ENCODE measurements around the gene SATL1. TPM values are rescaled to one million over a fixed set of nuclear protein-coding genes. Genes with fewer than 3 reads are reported as not detected.
A peak's percentile ranks its signal among the peaks of the same experiment; 100 is the strongest.

Gene SATL1
- total and polyA plus RNA-seq, 2 experiments from 2014 or later, result not detected

DNA sequence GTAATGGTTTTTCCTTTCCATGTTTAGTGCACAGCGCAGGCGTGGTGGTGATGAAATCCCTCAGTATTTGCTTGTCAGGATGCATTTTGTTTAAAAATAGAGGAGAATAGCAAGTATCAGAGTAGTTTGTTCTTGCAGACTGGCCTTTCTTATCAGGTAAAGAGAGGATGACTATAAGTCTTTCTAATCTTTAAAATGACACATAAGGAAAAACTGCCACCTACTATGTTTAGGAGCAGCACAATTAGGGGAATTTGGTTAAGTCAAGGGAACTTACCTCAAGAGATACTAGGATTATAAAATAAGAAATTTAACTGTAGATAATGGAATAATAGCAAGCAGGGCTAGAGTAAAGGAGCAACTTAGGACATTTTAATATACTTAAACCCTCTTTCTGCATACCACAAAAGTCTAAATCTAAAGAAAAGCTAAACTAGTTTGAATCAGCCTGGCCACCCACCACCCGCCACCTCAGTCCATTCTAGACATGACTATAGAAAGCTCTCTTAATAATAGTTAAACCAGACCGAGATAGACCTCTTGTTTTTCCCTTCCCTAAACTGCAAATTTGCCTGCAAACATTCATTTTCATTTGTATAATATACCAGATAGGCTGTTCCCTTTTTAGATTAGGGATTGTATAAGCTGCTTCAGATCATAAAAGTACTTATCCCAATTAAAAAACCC lies 177.9 kb downstream of the SATL1 start:
- Histone ChIP-seq H3K79me2 (ENCODE audit: insufficient read depth) (no peaks in the 10 kb centered on the region), H3K27me3 (replicated peaks; ENCODE audit: insufficient read depth) (no peaks in the 10 kb centered on the region), H3K9me3 (ENCODE audit: low read depth) (no peaks in the 10 kb centered on the region), H3K4me1 (ENCODE audit: insufficient read depth) (no peaks in the 10 kb centered on the region), H3K4me2 (ENCODE audit: unreplicated experiment) (no peak overlapping the region), H3K27ac (no peak overlapping the region), H4K20me1 (ENCODE audit: insufficient read depth) (no peaks in the 10 kb centered on the region), H3K9me2 (ENCODE audit: insufficient read depth) (no peaks in the 10 kb centered on the region), H3K36me3 (ENCODE audit: low read depth) (no peaks in the 10 kb centered on the region), H2AFZ (no peak overlapping the region), H3K9ac (no peak overlapping the region), H3K4me3 (no peak overlapping the region), H3F3A (ENCODE audit: insufficient read depth) (no peaks in the 10 kb centered on the region)
- no peak for DNase-seq
- 98 to 100% methylated on average over 2 to 4 of the region's 4 CpGs for WGBS, 2 experiments (ENCODE audit: low coverage in 1 of 2, low lambda C conversion rate in 2 of 2, missing lambda C conversion rate in 2 of 2)
- in situ Hi-C loops (cut with MboI), result loop anchor here (25.0 kb wide), 1 partner anchor 328 kb away; no protein-coding TSS in a partner anchor
- TF ChIP-seq EZH2 (IDR thresholded peaks at IDR 0.05; ENCODE audit: insufficient read depth, poor library complexity, severe bottlenecking) (no peak), EZH2phosphoT487 (IDR thresholded peaks at IDR 0.05; ENCODE audit: insufficient read depth, low read depth) (no peak)

DNA sequence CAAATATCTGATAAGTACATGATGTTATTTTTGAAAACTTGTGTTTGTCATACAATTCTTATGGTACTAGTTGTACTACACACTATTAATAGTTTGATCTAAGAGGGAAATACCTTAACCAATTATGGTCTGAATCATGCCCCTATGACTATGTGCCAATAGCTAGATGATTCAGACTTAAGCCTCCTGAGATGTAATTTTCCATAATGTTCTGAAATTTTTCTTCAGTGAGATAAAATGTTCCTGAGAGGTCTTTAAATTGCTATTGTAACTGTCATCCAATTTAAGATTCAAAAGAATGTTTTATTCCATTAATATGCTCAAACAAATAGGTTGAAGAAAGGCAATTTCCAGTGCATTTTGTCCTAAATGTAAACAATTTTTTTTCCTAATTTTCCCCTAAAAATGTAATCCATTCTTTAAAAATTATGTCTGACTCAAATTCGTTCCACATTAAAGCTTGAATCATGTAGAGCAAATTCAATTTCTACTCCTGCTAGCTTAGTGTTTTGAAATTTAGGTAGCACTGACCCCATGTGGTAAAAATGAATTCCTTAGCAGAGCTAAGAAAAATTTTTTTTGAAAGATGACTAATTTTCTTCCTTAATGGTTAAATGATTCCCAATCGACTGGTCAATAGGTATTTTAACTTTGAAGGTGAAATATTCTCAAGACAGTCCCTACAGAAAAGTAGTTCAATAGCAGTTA lies 190.8 kb downstream of the SATL1 start:
- no peaks in the 10 kb centered on the region for H3K9me3 ChIP-seq (ENCODE audit: low read depth)
- no peaks in the 10 kb centered on the region for H3K36me3 ChIP-seq (ENCODE audit: low read depth)
- peaks cover 35% of the 10 kb centered on the region for H3F3A ChIP-seq (ENCODE audit: insufficient read depth)
- H2AFZ ChIP-seq, result peak overlapping the region; percentile 60
- WGBS, 2 experiments (ENCODE audit: low coverage in 1 of 2, low lambda C conversion rate in 2 of 2, missing lambda C conversion rate in 2 of 2), result 0% methylated on average over 2 of the region's 2 CpGs
- H3K27ac ChIP-seq, result peak overlapping the region; percentile 81
- no peaks in the 10 kb centered on the region for H4K20me1 ChIP-seq (ENCODE audit: insufficient read depth)
- H3K4me3 ChIP-seq, result peak overlapping the region; percentile 63
- no peaks in the 10 kb centered on the region for H3K79me2 ChIP-seq (ENCODE audit: insufficient read depth)
- peak; percentile 79 for DNase-seq
- no peaks in the 10 kb centered on the region for H3K27me3 ChIP-seq (replicated peaks; ENCODE audit: insufficient read depth)
- peak overlapping the region; percentile 72 for H3K4me2 ChIP-seq (ENCODE audit: unreplicated experiment)
- peaks cover 27% of the 10 kb centered on the region for H3K4me1 ChIP-seq (ENCODE audit: insufficient read depth)
- in situ Hi-C loops (cut with MboI), result loop anchor here (25.0 kb wide), 1 partner anchor 315 kb away; no protein-coding TSS in a partner anchor
- H3K9ac ChIP-seq, result peak overlapping the region; percentile 66
- TF ChIP-seq EZH2phosphoT487 (IDR thresholded peaks at IDR 0.05; ENCODE audit: insufficient read depth, low read depth), result no peak
- no peaks in the 10 kb centered on the region for H3K9me2 ChIP-seq (ENCODE audit: insufficient read depth)

DNA sequence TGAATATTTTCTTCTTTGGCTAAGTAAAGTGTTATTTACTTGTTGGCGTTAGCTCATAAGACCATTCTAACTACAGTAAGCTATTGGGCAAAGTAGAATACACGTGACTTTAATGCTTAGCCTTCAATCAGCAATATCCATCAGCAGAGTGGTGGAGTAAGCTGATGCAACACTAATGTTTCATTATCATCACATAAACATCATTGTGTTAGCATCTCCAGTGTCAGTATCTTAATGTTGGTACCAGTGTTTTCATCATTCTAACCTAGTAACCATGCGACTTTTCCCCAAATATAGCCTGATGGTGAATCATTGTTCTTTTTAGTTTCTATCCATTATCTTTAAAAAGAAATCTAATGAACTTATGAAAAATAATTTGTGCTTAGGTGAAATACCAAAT lies 191.4 kb downstream of the SATL1 start:
- in situ Hi-C loops (cut with MboI), result loop anchor here (25.0 kb wide), 1 partner anchor 315 kb away; no protein-coding TSS in a partner anchor
- H3K27me3 ChIP-seq (replicated peaks; ENCODE audit: insufficient read depth), result no peaks in the 10 kb centered on the region
- H3K9ac ChIP-seq, result peak overlapping the region; percentile 42
- no peaks in the 10 kb centered on the region for H3K9me2 ChIP-seq (ENCODE audit: insufficient read depth)
- no peaks in the 10 kb centered on the region for H4K20me1 ChIP-seq (ENCODE audit: insufficient read depth)
- TF ChIP-seq EZH2phosphoT487 (IDR thresholded peaks at IDR 0.05; ENCODE audit: insufficient read depth, low read depth) (no peak), EZH2 (IDR thresholded peaks at IDR 0.05; ENCODE audit: insufficient read depth, poor library complexity, severe bottlenecking) (no peak)
- no peaks in the 10 kb centered on the region for H3K79me2 ChIP-seq (ENCODE audit: insufficient read depth)
- peak overlapping the region; percentile 81 for H3K27ac ChIP-seq
- 0 out of 2 replicates have a peak overlapping the region, but pooled peaks have one; percentile 11 for H3K4me3 ChIP-seq
- peaks cover 27% of the 10 kb centered on the region for H3K4me1 ChIP-seq (ENCODE audit: insufficient read depth)
- no peaks in the 10 kb centered on the region for H3K36me3 ChIP-seq (ENCODE audit: low read depth)
- peaks cover 35% of the 10 kb centered on the region for H3F3A ChIP-seq (ENCODE audit: insufficient read depth)
- 68 to 71% methylated on average over 3 of the region's 3 CpGs for WGBS, 2 experiments (ENCODE audit: low coverage in 1 of 2, low lambda C conversion rate in 2 of 2, missing lambda C conversion rate in 2 of 2)
- peak; percentile 46 for DNase-seq
- no peaks in the 10 kb centered on the region for H3K9me3 ChIP-seq (ENCODE audit: low read depth)
- peak overlapping the region; percentile 52 for H3K4me2 ChIP-seq (ENCODE audit: unreplicated experiment)
- H2AFZ ChIP-seq, result no peak overlapping the region

DNA sequence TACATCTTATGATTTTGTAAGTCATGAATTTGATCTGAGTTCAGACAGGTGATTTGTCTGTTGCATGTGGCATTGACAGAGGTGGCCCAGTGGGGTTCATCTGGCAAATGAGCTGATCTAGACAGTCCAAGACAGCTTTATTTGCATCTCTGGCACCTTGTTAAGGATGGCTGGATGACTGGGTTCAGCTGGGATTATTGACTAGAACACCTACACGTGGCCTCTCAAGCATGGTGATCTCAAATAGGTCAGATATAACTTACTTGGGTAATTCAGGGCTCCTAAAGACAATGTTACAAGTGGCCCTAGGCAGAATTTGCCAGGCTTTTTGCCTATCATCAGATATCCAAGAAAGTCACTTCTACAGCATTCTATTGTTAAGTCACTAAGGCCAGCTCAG lies 192.0 kb downstream of the SATL1 start:
- Histone ChIP-seq H2AFZ (no peak overlapping the region), H3K36me3 (ENCODE audit: low read depth) (no peaks in the 10 kb centered on the region), H3K79me2 (ENCODE audit: insufficient read depth) (no peaks in the 10 kb centered on the region), H3F3A (ENCODE audit: insufficient read depth) (peaks cover 35% of the 10 kb centered on the region), H3K9me2 (ENCODE audit: insufficient read depth) (no peaks in the 10 kb centered on the region), H3K27me3 (replicated peaks; ENCODE audit: insufficient read depth) (no peaks in the 10 kb centered on the region), H3K27ac (peak overlapping the region; percentile 81), H3K9me3 (ENCODE audit: low read depth) (no peaks in the 10 kb centered on the region), H3K4me3 (no peak overlapping the region), H3K4me1 (ENCODE audit: insufficient read depth) (peaks cover 27% of the 10 kb centered on the region), H3K9ac (peak overlapping the region; percentile 42), H3K4me2 (ENCODE audit: unreplicated experiment) (no peak overlapping the region), H4K20me1 (ENCODE audit: insufficient read depth) (no peaks in the 10 kb centered on the region)
- DNase-seq, result no peak
- WGBS, 2 experiments (ENCODE audit: low coverage in 1 of 2, low lambda C conversion rate in 2 of 2, missing lambda C conversion rate in 2 of 2), result 100% methylated on average over 1 of the region's 1 CpG
- TF ChIP-seq EZH2phosphoT487 (IDR thresholded peaks at IDR 0.05; ENCODE audit: insufficient read depth, low read depth) (no peak), EZH2 (IDR thresholded peaks at IDR 0.05; ENCODE audit: insufficient read depth, poor library complexity, severe bottlenecking) (no peak)
- in situ Hi-C loops (cut with MboI), result loop anchor here (25.0 kb wide), 1 partner anchor 314 kb away; no protein-coding TSS in a partner anchor

Other genes with a start within 250 kb of the SATL1 start
- gene APOOL, start 239.9 kb downstream of the SATL1 start, total RNA-seq (2014; rRNA removed; shearing (Covaris generic)), result 4.9 and 11.3 TPM in 2 replicates
- gene APOOL, start 239.9 kb downstream of the SATL1 start, polyA plus RNA-seq (2016; fragmentation: Nextera tagmentation; extraction: Ambion mirVana), result 5.8 and 5.9 TPM in 2 replicates
- gene ZNF711, start 212 bp upstream of the SATL1 start, total RNA-seq (2014; rRNA removed; shearing (Covaris generic)), result 0.38 and 0.43 TPM in 2 replicates
- gene ZNF711, start 212 bp upstream of the SATL1 start, polyA plus RNA-seq (2016; fragmentation: Nextera tagmentation; extraction: Ambion mirVana), result 0.20 and 0.29 TPM in 2 replicates
- gene POF1B, start 135.9 kb upstream of the SATL1 start, total RNA-seq (2014; rRNA removed; shearing (Covaris generic)), result not detected in 2 replicates
- gene POF1B, start 135.9 kb upstream of the SATL1 start, polyA plus RNA-seq (2016; fragmentation: Nextera tagmentation; extraction: Ambion mirVana), result not detected in 2 replicates